Spleen (tissue), 11 donors: ENCODE results near the gene COTL1. TPM values are rescaled to one million over a fixed set of nuclear protein-coding genes. Genes with fewer than 3 reads are reported as not detected.
A peak's percentile ranks its signal among the peaks of the same experiment; 100 is the strongest.

Source experiments
- DNase-seq: peaks from one replicate; pipeline ENCODE4 v3.0.0-alpha.2; 2020
- H3K27ac ChIP-seq, 8 donors: fragments of 200-600 bp; sonication (generic) in 7 of 8; 1 replicate in 4 of 8; 2 replicates in 4 of 8; pipeline versions ENCODE4 v1.5.0 to v1.8.0; 2016 to 2021; ENCODE audit warnings: inconsistent platforms in 4 of 8, mild to moderate bottlenecking in 4 of 8, moderate library complexity in 1 of 8
- H3K27me3 ChIP-seq, 7 donors: fragments of 200-600 bp; sonication (generic) in 6 of 7; replicated peaks in 1 of 7; 1 replicate in 4 of 7; 2 replicates in 3 of 7; pipeline versions ENCODE4 v1.5.0 to v1.8.0; 2016 to 2021; ENCODE audit warnings: inconsistent platforms in 3 of 7, mild to moderate bottlenecking in 1 of 7
- H3K36me3 ChIP-seq, 6 donors: fragments of 200-600 bp; sonication (generic) in 5 of 6; 1 replicate in 4 of 6; 2 replicates in 2 of 6; pipeline versions ENCODE4 v1.5.0 to v1.8.0; 2016 to 2021; ENCODE audit warnings: inconsistent platforms in 2 of 6
- H3K4me1 ChIP-seq, 6 donors: fragments of 200-600 bp; sonication (generic) in 5 of 6; 1 replicate in 3 of 6; 2 replicates in 3 of 6; pipeline versions ENCODE4 v1.5.0 to v1.8.0; 2016 to 2021; ENCODE audit warnings: inconsistent platforms in 3 of 6
- H3K4me3 ChIP-seq, 8 donors: fragments of 200-600 bp; sonication (generic) in 7 of 8; 1 replicate in 4 of 8; 2 replicates in 4 of 8; pipeline versions ENCODE4 v1.5.0 to v1.8.0; 2016 to 2021; ENCODE audit warnings: inconsistent platforms in 4 of 8, mild to moderate bottlenecking in 4 of 8, moderate library complexity in 2 of 8
- H3K9me3 ChIP-seq, 8 donors: fragments of 200-600 bp; sonication (generic) in 7 of 8; 1 replicate in 4 of 8; 2 replicates in 4 of 8; pipeline versions ENCODE4 v1.5.0 to v1.8.0; 2016 to 2021; ENCODE audit warnings: inconsistent platforms in 4 of 8
- POLR2A ChIP-seq, 3 donors: fragments of 450-650 bp; IDR thresholded peaks; one replicate each; pipeline ENCODE4 v1.5.1; 2017; ENCODE audit warnings: antibody characterized with exemption in 3 of 3, mild to moderate bottlenecking in 1 of 3
- POLR2AphosphoS5 ChIP-seq, 3 donors: sonication (generic); formaldehyde crosslinking; IDR thresholded peaks; one replicate each; pipeline ENCODE4 v1.5.1; 2017; ENCODE audit warnings: antibody characterized with exemption in 3 of 3
- WGBS, 5 donors: extraction: QIAGEN DNeasy Blood & Tissue Kit in 3 of 5; methylation state at CpG; one replicate each; pipeline versions ENCODE4 v1.1.5 to v1.1.7; 2013 to 2018; 5-methylcytosine and 5-hydroxymethylcytosine counted together
- intact Hi-C: fragments of 100-400 bp; cut with DNase I; formaldehyde crosslinking; loops from one replicate; pipeline ENCODE4 v1.15.0; 2023; ENCODE audit warnings: low total_unique reads
- polyA plus RNA-seq, 3 donors: library from polyadenylated mRNA; stranded (reverse); fragments of 200-250 nt; gene quantifications; one replicate each; pipeline ENCODE4 v1.2.1, GENCODE V29; 2013
- total RNA-seq, 7 donors: library from RNA; depleted of rRNA in 3 of 7; stranded (reverse); fragments of >200 nt in 3 of 7; fragmentation: NEBNext Ultra II Directional in 4 of 7; extraction: Animal tissue kit (Norgen Biotek cat#: 25700) in 4 of 7; gene quantifications; one replicate each; pipeline versions ENCODE4 v1.1.0 to v1.2.1, GENCODE V29; 2016 to 2021
- TF ChIP-seq, protein P1 (sequence below), 11 experiments: fragments of 200-600 bp in 7 of 11; fragments of 450-650 bp in 4 of 11; sonication (generic) in 4 of 11; IDR thresholded peaks in 8 of 11; conservative IDR thresholded peaks in 3 of 11; 1 replicate in 7 of 11; 2 replicates in 4 of 11; pipeline versions ENCODE4 v1.4.0 to v1.8.0; 2016 to 2021; ENCODE audit warnings: antibody characterized with exemption in 11 of 11, inconsistent platforms in 4 of 11, mild to moderate bottlenecking in 1 of 11
- donor health status: healthy with polysubstance abuse.
- donor health status: DM: no; HTN: no; CAD: no; lungs with moderate emphysema.
- donor health status: DM: no; HTN: no; CAD: no.
- donor health status: Bipolar disorder and iron deficiency.
- donor health status: healthy.
- donor health status: DM: no; HTN: no; CAD: no.
- donor health status: DM: yes; HTN: yes; CAD: no.

Gene COTL1
- total and polyA plus RNA-seq, 10 donors: 284 to 655 (median 397) TPM

DNA sequence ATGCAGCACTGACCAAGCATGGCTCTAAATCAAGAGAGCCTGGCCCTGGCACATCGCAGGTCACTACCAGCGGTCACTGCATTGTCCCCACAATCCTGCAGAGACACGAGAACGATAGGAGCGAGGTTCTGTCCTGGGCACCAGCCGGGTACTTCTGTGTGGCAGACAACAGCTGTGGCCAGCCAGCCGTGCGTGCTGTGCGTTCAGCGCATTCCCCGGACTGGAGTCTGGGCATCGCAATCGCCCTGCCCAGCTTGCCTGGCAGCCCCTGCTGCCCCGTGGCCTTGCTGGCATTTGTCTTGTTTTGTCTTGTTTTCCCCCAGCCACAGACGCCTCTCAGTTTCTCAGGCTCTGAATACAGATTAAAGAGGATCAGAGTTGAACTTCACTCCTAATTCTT, 33.9 kb downstream of the COTL1 start:
- Histone ChIP-seq H3K4me3 (no peak overlapping the region), H3K4me1 (peaks cover 28 to 97% (median 62%) of the 10 kb centered on the region in 6 donors), H3K27ac (peak overlapping the region in 2 of 8 donors; percentile 67 to 69), H3K36me3 (peaks cover 1 to 94% (median 37%) of the 10 kb centered on the region in 6 donors), H3K9me3 (no peaks in the 10 kb centered on the region), H3K27me3 (no peaks in the 10 kb centered on the region)
- peak in 2 of 3 donors; percentile 27 to 61 for TF ChIP-seq POLR2AphosphoS5 (IDR thresholded peaks at IDR 0.05)
- TF ChIP-seq, protein P1, sequence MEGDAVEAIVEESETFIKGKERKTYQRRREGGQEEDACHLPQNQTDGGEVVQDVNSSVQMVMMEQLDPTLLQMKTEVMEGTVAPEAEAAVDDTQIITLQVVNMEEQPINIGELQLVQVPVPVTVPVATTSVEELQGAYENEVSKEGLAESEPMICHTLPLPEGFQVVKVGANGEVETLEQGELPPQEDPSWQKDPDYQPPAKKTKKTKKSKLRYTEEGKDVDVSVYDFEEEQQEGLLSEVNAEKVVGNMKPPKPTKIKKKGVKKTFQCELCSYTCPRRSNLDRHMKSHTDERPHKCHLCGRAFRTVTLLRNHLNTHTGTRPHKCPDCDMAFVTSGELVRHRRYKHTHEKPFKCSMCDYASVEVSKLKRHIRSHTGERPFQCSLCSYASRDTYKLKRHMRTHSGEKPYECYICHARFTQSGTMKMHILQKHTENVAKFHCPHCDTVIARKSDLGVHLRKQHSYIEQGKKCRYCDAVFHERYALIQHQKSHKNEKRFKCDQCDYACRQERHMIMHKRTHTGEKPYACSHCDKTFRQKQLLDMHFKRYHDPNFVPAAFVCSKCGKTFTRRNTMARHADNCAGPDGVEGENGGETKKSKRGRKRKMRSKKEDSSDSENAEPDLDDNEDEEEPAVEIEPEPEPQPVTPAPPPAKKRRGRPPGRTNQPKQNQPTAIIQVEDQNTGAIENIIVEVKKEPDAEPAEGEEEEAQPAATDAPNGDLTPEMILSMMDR (IDR thresholded peaks at IDR 0.05 in 8 of 11, conservative IDR thresholded peaks at IDR 0.05 in 3 of 11): no peak
- DNase-seq: no peak
- intact Hi-C loops: no loop called here
- WGBS, 5 donors: 69 to 87% (median 81%) methylated on average over 15 of the region's 15 CpGs

DNA sequence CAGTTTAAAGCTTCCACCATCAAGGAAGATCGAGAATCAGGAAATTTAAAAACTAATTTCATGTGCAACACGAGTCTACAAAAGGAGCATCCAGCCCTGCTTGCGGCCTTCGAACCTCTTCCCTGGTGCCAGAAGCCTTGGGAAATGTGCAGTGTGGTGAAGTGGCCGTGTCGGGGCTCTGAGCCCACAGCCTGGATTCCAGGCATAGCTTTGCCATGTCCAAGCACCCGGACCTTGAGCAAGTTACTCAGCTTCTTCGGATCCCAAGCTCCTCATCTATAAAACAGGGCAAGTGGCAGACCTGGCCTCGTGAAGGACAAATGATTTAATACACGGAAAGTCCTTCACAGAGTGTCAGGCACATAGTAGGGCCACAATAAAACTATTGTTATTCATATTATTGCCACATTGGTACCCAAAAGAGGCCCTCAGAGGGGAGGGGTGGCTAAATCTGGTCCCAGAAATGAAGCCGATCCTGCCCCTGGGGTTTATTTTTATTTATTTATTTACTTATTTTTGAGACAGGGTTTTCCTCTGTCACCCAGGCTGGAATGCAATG, 34.8 kb downstream of the COTL1 start:
- intact Hi-C loops: no loop called here
- peaks cover 0 to 92% (median 33%) of the 10 kb centered on the region in 6 donors for H3K36me3 ChIP-seq
- H3K4me3 ChIP-seq: no peak overlapping the region
- no peaks in the 10 kb centered on the region for H3K9me3 ChIP-seq
- no peak for DNase-seq
- H3K4me1 ChIP-seq: peaks cover 28 to 97% (median 66%) of the 10 kb centered on the region in 6 donors
- 72 to 81% (median 76%) methylated on average over 11 of the region's 11 CpGs for WGBS, 5 donors
- H3K27ac ChIP-seq: peak overlapping the region in 3 of 8 donors; percentile 5 to 25 (median 6)
- H3K27me3 ChIP-seq: no peaks in the 10 kb centered on the region
- TF ChIP-seq, protein P1 (IDR thresholded peaks at IDR 0.05 in 8 of 11, conservative IDR thresholded peaks at IDR 0.05 in 3 of 11): no peak
- no peak for TF ChIP-seq POLR2A (IDR thresholded peaks at IDR 0.05)
- TF ChIP-seq POLR2AphosphoS5 (IDR thresholded peaks at IDR 0.05): no peak

DNA sequence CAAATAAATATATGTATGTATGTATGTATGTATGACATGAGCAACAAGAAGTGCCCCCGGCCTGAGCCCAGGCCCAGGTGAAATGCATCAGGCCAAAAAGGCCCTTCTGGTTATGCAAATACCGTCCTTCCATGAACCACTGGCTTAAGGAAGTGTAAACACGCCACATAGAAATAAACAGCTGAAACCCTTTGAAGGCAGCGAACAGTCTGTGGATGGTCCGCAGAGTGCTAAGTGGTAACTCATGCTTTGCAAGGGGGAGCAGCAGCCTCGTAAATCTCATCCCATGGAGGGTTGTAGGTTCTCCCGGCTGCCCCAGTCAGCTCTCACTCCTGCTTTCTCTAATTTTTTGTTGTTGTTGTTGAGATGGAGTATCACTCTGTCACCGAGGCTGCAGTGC, 36.7 kb downstream of the COTL1 start:
- TF ChIP-seq, protein P1 (IDR thresholded peaks at IDR 0.05 in 8 of 11, conservative IDR thresholded peaks at IDR 0.05 in 3 of 11): no peak
- TF ChIP-seq POLR2AphosphoS5 (IDR thresholded peaks at IDR 0.05) (no peak), POLR2A (IDR thresholded peaks at IDR 0.05) (no peak)
- Histone ChIP-seq H3K27ac (peak overlapping the region in 1 of 8 donors; percentile 4), H3K9me3 (no peaks in the 10 kb centered on the region), H3K4me3 (no peak overlapping the region), H3K36me3 (peaks cover 0 to 85% (median 23%) of the 10 kb centered on the region in 6 donors), H3K4me1 (peaks cover 15 to 97% (median 63%) of the 10 kb centered on the region in 6 donors), H3K27me3 (no peaks in the 10 kb centered on the region)
- intact Hi-C loops: no loop called here
- 75 to 93% (median 86%) methylated on average over 8 of the region's 8 CpGs for WGBS, 5 donors
- DNase-seq: no peak

- Histone ChIP-seq H3K27ac (peak overlapping the region in 1 of 8 donors; percentile 3), H3K27me3 (no peaks in the 10 kb centered on the region), H3K4me1 (peaks cover 10 to 97% (median 60%) of the 10 kb centered on the region in 6 donors), H3K4me3 (no peak overlapping the region), H3K36me3 (peaks cover 0 to 87% (median 23%) of the 10 kb centered on the region in 6 donors), H3K9me3 (no peaks in the 10 kb centered on the region)
- 79 to 92% (median 90%) methylated on average over 11 of the region's 11 CpGs for WGBS, 5 donors
- DNase-seq: no peak
- TF ChIP-seq, protein P1 (IDR thresholded peaks at IDR 0.05 in 8 of 11, conservative IDR thresholded peaks at IDR 0.05 in 3 of 11): no peak
- peak in 2 of 3 donors; percentile 30 to 70 for TF ChIP-seq POLR2AphosphoS5 (IDR thresholded peaks at IDR 0.05)
- intact Hi-C loops: no loop called here
These were observed 37.9 kb downstream of the COTL1 start for GRCh38 chr16:84579936-84580335.
